ENCODE results near the gene TMEM30B.

TMEM30B gene

GRCh38 chr14:61287196-61287595 lies 6.1 kb upstream of the TMEM30B start:
- H3K9ac ChIP-seq (ENCODE audit: insufficient read length, low read depth): no peak overlapping the region
- no peaks in the 10 kb centered on the region for H3K9me3 ChIP-seq (ENCODE audit: insufficient read depth, low read length)
- no peak overlapping the region for H3K4me3 ChIP-seq (ENCODE audit: insufficient read length, low read depth)
- H3K27me3 ChIP-seq (ENCODE audit: insufficient read depth, insufficient read length): peaks cover 3% of the 10 kb centered on the region
- no peaks in the 10 kb centered on the region for H3K4me1 ChIP-seq (ENCODE audit: insufficient read depth, insufficient read length)
- TF ChIP-seq SUZ12 (IDR thresholded peaks at IDR 0.05; ENCODE audit: extremely low read depth, insufficient read depth, insufficient read length) (no peak), ZNF274 (IDR thresholded peaks at IDR 0.05; ENCODE audit: low read depth, low read length) (no peak), YY1 (IDR thresholded peaks at IDR 0.05; ENCODE audit: insufficient read depth, insufficient read length) (no peak)
- no peak for DNase-seq (ENCODE audit: low read depth, low spot score)
- no peaks in the 10 kb centered on the region for H3K36me3 ChIP-seq (ENCODE audit: insufficient read depth, insufficient read length, low read length)

GRCh38 chr14:61285364-61285763 lies 4.2 kb upstream of the TMEM30B start:
- Histone ChIP-seq H3K9me3 (ENCODE audit: insufficient read depth, low read length) (0 out of 2 replicates have a peak, but pooled peaks cover under 1% of the 10 kb centered on the region), H3K9ac (ENCODE audit: insufficient read length, low read depth) (no peak overlapping the region), H3K27me3 (ENCODE audit: insufficient read depth, insufficient read length) (peaks cover 8% of the 10 kb centered on the region), H3K36me3 (ENCODE audit: insufficient read depth, insufficient read length, low read length) (no peaks in the 10 kb centered on the region), H3K4me1 (ENCODE audit: insufficient read depth, insufficient read length) (peaks cover under 1% of the 10 kb centered on the region), H3K4me3 (ENCODE audit: insufficient read length, low read depth) (no peak overlapping the region)
- DNase-seq (ENCODE audit: low read depth, low spot score): no peak
- TF ChIP-seq SUZ12 (IDR thresholded peaks at IDR 0.05; ENCODE audit: extremely low read depth, insufficient read depth, insufficient read length) (no peak), YY1 (IDR thresholded peaks at IDR 0.05; ENCODE audit: insufficient read depth, insufficient read length) (no peak), ZNF274 (IDR thresholded peaks at IDR 0.05; ENCODE audit: low read depth, low read length) (no peak)

GRCh38 chr14:61284001-61284400 lies 2.9 kb upstream of the TMEM30B start:
- H3K27me3 ChIP-seq (ENCODE audit: insufficient read depth, insufficient read length): peaks cover 19% of the 10 kb centered on the region
- no peak overlapping the region for H3K4me3 ChIP-seq (ENCODE audit: insufficient read length, low read depth)
- DNase-seq (ENCODE audit: low read depth, low spot score): no peak
- no peak for TF ChIP-seq ZNF274 (IDR thresholded peaks at IDR 0.05; ENCODE audit: low read depth, low read length)
- TF ChIP-seq SUZ12 (IDR thresholded peaks at IDR 0.05; ENCODE audit: extremely low read depth, insufficient read depth, insufficient read length): no peak
- no peak for TF ChIP-seq YY1 (IDR thresholded peaks at IDR 0.05; ENCODE audit: insufficient read depth, insufficient read length)
- H3K4me1 ChIP-seq (ENCODE audit: insufficient read depth, insufficient read length): peaks cover 6% of the 10 kb centered on the region
- no peaks in the 10 kb centered on the region for H3K36me3 ChIP-seq (ENCODE audit: insufficient read depth, insufficient read length, low read length)
- peaks cover 8% of the 10 kb centered on the region; the same call in 1 of the 2 replicates for H3K9me3 ChIP-seq (ENCODE audit: insufficient read depth, low read length)
- H3K9ac ChIP-seq (ENCODE audit: insufficient read length, low read depth): no peak overlapping the region

- Histone ChIP-seq H3K36me3 (ENCODE audit: insufficient read depth, insufficient read length, low read length) (no peaks in the 10 kb centered on the region), H3K4me3 (ENCODE audit: insufficient read length, low read depth) (no peak overlapping the region), H3K27me3 (ENCODE audit: insufficient read depth, insufficient read length) (peaks cover 19% of the 10 kb centered on the region)
Measured at GRCh38 chr14:61282746-61283145, 1.6 kb upstream of the TMEM30B start.

GRCh38 chr14:61281948-61282275 lies 774 bp upstream of the TMEM30B start:
- peaks cover 6% of the 10 kb centered on the region for H3K4me1 ChIP-seq (ENCODE audit: insufficient read depth, insufficient read length)

More at GRCh38 chr14:61282746-61283145, 1.6 kb upstream of the TMEM30B start:
- H3K9ac ChIP-seq (ENCODE audit: insufficient read length, low read depth): no peak overlapping the region
- no peak for DNase-seq (ENCODE audit: low read depth, low spot score)
- peaks cover 8% of the 10 kb centered on the region; the same call in 1 of the 2 replicates for H3K9me3 ChIP-seq (ENCODE audit: insufficient read depth, low read length)
- TF ChIP-seq SUZ12 (IDR thresholded peaks at IDR 0.05; ENCODE audit: extremely low read depth, insufficient read depth, insufficient read length): no peak
- TF ChIP-seq ZNF274 (IDR thresholded peaks at IDR 0.05; ENCODE audit: low read depth, low read length): no peak
- no peak for TF ChIP-seq YY1 (IDR thresholded peaks at IDR 0.05; ENCODE audit: insufficient read depth, insufficient read length)
- H3K4me1 ChIP-seq (ENCODE audit: insufficient read depth, insufficient read length): peaks cover 6% of the 10 kb centered on the region

GRCh38 chr14:61280526-61281185 lies 482 bp downstream of the TMEM30B start:
- Histone ChIP-seq H3K9ac (ENCODE audit: insufficient read length, low read depth) (peak overlapping the region; percentile 61), H3K9me3 (ENCODE audit: insufficient read depth, low read length) (peaks cover 8% of the 10 kb centered on the region; the same call in 1 of the 2 replicates), H3K4me1 (ENCODE audit: insufficient read depth, insufficient read length) (peaks cover 6% of the 10 kb centered on the region), H3K4me3 (ENCODE audit: insufficient read length, low read depth) (peak overlapping the region; percentile 70), H3K27me3 (ENCODE audit: insufficient read depth, insufficient read length) (peaks cover 19% of the 10 kb centered on the region), H3K36me3 (ENCODE audit: insufficient read depth, insufficient read length, low read length) (no peaks in the 10 kb centered on the region)
- TF ChIP-seq YY1 (IDR thresholded peaks at IDR 0.05; ENCODE audit: insufficient read depth, insufficient read length) (no peak), ZNF274 (IDR thresholded peaks at IDR 0.05; ENCODE audit: low read depth, low read length) (no peak), SUZ12 (IDR thresholded peaks at IDR 0.05; ENCODE audit: extremely low read depth, insufficient read depth, insufficient read length) (no peak)
- peak; percentile 23 for DNase-seq (ENCODE audit: low read depth, low spot score)

More at GRCh38 chr14:61281948-61282275, 774 bp upstream of the TMEM30B start:
- H3K36me3 ChIP-seq (ENCODE audit: insufficient read depth, insufficient read length, low read length): no peaks in the 10 kb centered on the region
- no peak for TF ChIP-seq YY1 (IDR thresholded peaks at IDR 0.05; ENCODE audit: insufficient read depth, insufficient read length)
- no peak for TF ChIP-seq SUZ12 (IDR thresholded peaks at IDR 0.05; ENCODE audit: extremely low read depth, insufficient read depth, insufficient read length)
- no peak for TF ChIP-seq ZNF274 (IDR thresholded peaks at IDR 0.05; ENCODE audit: low read depth, low read length)
- DNase-seq (ENCODE audit: low read depth, low spot score): no peak
- peaks cover 8% of the 10 kb centered on the region; the same call in 1 of the 2 replicates for H3K9me3 ChIP-seq (ENCODE audit: insufficient read depth, low read length)
- H3K27me3 ChIP-seq (ENCODE audit: insufficient read depth, insufficient read length): peaks cover 19% of the 10 kb centered on the region
- no peak overlapping the region for H3K4me3 ChIP-seq (ENCODE audit: insufficient read length, low read depth)
- no peak overlapping the region for H3K9ac ChIP-seq (ENCODE audit: insufficient read length, low read depth)

GRCh38 chr14:61280092-61280525 lies 1.0 kb downstream of the TMEM30B start:
- Histone ChIP-seq H3K36me3 (ENCODE audit: insufficient read depth, insufficient read length, low read length) (no peaks in the 10 kb centered on the region), H3K4me3 (ENCODE audit: insufficient read length, low read depth) (peak overlapping the region; percentile 70), H3K9ac (ENCODE audit: insufficient read length, low read depth) (peak overlapping the region; percentile 61), H3K9me3 (ENCODE audit: insufficient read depth, low read length) (peaks cover 8% of the 10 kb centered on the region; the same call in 1 of the 2 replicates), H3K4me1 (ENCODE audit: insufficient read depth, insufficient read length) (peaks cover 6% of the 10 kb centered on the region), H3K27me3 (ENCODE audit: insufficient read depth, insufficient read length) (peaks cover 19% of the 10 kb centered on the region)
- TF ChIP-seq YY1 (IDR thresholded peaks at IDR 0.05; ENCODE audit: insufficient read depth, insufficient read length): no peak
- no peak for TF ChIP-seq ZNF274 (IDR thresholded peaks at IDR 0.05; ENCODE audit: low read depth, low read length)
- TF ChIP-seq SUZ12 (IDR thresholded peaks at IDR 0.05; ENCODE audit: extremely low read depth, insufficient read depth, insufficient read length): no peak
- DNase-seq (ENCODE audit: low read depth, low spot score): no peak

Data from NT2/D1 (cell line).